Thyroid gland (tissue), 4 donors: ENCODE results near the gene FHIT.

Experiments used
- POLR2A ChIP-seq, 2 donors: fragments of 450-650 bp; IDR thresholded peaks; one replicate each; pipeline ENCODE4 v1.6.1; 2017; ENCODE audit warnings: antibody characterized with exemption in 2 of 2, mild to moderate bottlenecking in 2 of 2, moderate library complexity in 1 of 2
- TF ChIP-seq, protein P1 (sequence below), 6 experiments: fragments of 200-600 bp in 3 of 6; fragments of 450-650 bp in 3 of 6; sonication (generic) in 3 of 6; IDR thresholded peaks; one replicate each; pipeline ENCODE4 v1.5.1; 2016 to 2019; ENCODE audit warnings: antibody characterized with exemption in 6 of 6, mild to moderate bottlenecking in 2 of 6, inconsistent platforms in 1 of 6, moderate library complexity in 1 of 6

DNA sequence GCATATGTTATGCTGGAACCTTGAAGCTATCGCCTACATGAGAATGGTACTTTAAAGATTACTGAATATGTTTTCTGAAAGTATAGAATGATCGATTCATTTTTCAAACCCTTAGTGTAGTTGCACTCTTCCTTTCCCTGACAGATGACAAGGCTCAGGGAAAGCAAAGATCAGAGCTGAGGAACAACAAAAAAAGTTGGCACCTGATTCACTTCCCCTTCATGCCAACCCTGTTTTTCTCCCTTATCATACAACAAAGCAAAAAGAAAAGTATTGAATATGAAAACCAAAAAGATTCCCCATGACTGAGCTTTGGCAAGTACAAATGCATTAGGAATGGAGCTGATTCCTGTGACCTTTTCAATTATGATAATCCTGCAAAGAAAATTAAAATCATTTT lies 1012.7 kb downstream of the FHIT start:
- TF ChIP-seq, protein P1, sequence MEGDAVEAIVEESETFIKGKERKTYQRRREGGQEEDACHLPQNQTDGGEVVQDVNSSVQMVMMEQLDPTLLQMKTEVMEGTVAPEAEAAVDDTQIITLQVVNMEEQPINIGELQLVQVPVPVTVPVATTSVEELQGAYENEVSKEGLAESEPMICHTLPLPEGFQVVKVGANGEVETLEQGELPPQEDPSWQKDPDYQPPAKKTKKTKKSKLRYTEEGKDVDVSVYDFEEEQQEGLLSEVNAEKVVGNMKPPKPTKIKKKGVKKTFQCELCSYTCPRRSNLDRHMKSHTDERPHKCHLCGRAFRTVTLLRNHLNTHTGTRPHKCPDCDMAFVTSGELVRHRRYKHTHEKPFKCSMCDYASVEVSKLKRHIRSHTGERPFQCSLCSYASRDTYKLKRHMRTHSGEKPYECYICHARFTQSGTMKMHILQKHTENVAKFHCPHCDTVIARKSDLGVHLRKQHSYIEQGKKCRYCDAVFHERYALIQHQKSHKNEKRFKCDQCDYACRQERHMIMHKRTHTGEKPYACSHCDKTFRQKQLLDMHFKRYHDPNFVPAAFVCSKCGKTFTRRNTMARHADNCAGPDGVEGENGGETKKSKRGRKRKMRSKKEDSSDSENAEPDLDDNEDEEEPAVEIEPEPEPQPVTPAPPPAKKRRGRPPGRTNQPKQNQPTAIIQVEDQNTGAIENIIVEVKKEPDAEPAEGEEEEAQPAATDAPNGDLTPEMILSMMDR (IDR thresholded peaks at IDR 0.05) = no peak
- no peak for TF ChIP-seq POLR2A (IDR thresholded peaks at IDR 0.05)
